Right renal pelvis (tissue), 4 donors: Measurements from ENCODE around the gene BLTP2. TPM values are rescaled to one million over a fixed set of nuclear protein-coding genes. Genes with fewer than 3 reads are reported as not detected.
A peak's percentile ranks its signal among the peaks of the same experiment; 100 is the strongest.
"Not testable (repeated sequence)": the region's sequence is repeated elsewhere in the genome, so short reads cannot be mapped to it uniquely, and the experiment has no call there.

ENCODE experiments used
- DNase-seq, 4 donors: peaks; one replicate each; pipeline ENCODE4 v3.0.0-alpha.2; 2013; ENCODE audit warnings: low read depth in 4 of 4, low spot score in 3 of 4, missing footprints in 1 of 4
- polyA plus RNA-seq, 4 donors: library from polyadenylated mRNA; unstranded; fragments of 120-200 nt; gene quantifications; one replicate each; pipeline ENCODE4 v1.2.1, GENCODE V29; 2013; ENCODE audit not compliant: insufficient read length in 4 of 4

Gene BLTP2
- 10 to 100 TPM; 77.8 to 90.5 (median 81.2) TPM for polyA plus RNA-seq

DNA sequence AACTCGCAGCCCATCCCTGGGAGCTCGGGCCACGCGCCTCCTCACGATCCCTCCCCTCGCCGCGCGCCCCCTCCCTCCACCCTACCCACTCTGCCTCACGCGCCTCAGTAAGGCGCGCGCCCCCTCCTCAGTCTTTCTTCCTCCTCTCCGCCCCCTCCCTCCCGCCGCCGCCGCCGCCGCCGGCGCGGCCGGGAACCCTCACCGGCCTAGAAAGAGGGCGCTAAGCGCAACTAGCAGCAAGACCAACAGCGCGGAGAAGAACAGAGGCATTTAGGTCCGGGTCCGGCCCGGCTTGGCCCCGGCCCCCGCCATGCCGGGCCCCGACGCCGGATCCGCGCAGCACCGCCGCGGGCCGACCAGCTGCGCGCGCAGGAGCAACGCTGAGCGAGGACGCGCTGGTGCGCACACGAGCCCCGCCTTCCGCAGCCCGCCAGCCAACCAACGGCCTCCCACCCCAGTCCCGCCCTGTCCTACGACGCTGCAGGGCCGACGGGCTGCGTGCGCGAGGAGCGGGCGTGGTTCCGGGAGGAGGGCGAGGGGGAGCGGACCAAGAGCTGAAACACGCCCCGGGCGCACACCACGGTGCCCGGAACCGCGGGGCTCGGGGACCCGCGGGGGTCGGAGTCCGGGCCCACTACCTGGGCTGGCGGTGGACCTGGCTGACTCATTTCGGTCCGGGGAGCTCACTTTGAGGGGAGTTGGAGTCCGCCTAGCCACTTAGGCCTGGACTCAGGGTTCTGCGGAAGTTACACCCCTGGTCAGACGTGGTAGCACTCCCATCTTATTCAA lies at the start of gene BLTP2:
Gene BLTP2 (minus strand): TSS at position 372 of the 789 bp plus-strand sequence. CDS start 102 bp downstream, at position 270.
- DNase-seq, result peak; percentile 87 to 90 (median 89)

DNA sequence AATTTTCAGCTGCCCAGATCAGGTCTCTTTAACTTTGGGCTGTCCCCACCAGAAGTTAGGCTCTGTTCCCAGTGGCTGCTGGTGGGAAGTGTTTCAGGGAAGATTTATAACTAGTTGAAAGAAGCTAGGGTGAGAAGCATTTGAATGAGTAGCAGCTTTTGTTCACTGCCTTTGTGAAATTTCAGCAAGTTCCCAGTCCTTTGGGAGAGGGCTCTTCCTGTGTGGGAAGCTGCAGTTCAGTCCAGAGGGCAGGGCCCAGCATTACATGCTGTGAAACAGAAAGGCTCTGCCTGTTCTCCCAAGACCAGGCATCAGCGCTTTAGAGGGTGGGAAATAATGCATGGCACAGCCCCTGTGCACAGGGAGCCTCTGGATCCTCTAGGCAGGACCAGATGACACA lies 48.9 kb upstream of the BLTP2 start:
- no peak for DNase-seq

DNA sequence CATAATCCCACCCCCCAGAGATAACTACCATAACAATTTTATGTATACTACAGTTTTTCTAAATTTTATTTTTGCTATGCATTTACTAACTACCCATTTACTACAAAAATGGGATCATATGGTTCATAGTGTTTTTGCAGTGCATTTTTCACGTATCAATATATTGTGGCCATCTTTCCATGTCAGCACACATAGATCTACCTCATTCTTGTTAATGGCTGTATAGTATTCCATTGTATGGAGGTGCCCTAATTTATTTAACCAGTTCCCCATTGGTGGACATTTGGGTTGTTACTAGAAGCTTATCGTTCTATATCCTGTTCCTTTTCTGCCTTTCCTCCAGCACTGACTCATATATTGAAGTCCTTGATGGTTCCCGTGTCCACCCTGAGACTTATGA lies 44.1 kb upstream of the BLTP2 start:
- no peak for DNase-seq

GRCh38 chr17:28688481-28688880 lies 43.5 kb upstream of the BLTP2 start:
- DNase-seq, result no peak

DNA sequence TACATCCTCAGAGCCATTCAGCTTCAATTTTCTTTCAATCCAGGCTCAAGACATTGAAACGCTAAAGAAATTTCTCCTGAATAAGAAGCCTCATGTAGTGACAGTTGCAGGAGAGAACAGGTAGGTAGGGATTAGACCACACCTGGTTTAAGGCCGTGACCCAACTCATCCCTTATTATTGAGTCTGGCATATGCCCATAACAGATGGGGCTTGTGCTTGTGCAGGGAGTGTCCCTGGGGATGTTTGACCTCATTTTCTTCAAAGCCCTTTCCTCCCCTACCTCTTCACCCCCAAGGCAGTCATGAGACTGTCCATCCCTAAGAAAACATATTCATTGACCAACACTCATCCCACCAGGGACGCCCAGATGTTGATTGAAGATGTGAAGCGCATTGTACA lies 41.3 kb upstream of the BLTP2 start:
- DNase-seq, result no peak

DNA sequence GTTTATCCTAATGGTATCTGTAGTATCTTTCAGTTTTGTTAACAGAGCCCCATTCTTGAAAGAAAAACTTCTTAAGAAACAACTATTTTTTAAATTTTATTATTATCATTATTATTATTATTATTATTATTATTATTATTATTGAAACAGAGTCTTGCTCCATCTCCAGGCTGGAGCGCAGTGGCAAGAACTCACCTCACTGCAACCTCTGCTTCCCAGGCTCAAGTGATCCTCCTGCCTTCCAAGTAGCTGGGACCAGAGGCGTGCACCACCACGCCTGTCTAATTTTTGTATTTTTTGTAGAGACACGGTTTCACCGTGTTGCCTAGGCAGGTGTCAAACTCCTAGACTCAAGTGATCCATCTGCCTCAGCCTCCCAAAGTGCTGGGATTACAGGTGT lies 40.4 kb upstream of the BLTP2 start:
- DNase-seq, result no peak

DNA sequence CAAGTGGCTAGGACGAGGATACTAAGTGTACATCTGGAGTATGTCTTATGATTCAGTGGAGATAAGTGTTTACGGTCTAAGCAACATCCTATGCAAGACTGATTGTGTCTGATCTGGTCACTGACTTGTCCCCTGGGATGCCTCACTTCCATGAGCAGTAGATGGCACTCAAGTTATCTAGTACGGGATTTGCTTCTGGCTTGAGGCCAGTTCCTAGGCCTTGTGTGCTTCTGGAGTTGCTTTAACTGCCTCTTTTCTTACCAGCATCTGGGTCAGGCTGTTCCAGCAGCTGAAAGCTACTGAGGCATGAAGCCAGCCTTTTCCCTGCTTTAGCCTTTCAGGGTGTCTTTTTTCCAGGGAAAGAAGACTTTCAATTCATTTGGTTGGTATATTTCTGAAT lies 40.0 kb upstream of the BLTP2 start:
- peak in 1 of 4 donors; percentile 28 for DNase-seq

- no peak for DNase-seq
These were observed 37.7 kb upstream of the BLTP2 start for GRCh38 chr17:28682655-28683054.

DNA sequence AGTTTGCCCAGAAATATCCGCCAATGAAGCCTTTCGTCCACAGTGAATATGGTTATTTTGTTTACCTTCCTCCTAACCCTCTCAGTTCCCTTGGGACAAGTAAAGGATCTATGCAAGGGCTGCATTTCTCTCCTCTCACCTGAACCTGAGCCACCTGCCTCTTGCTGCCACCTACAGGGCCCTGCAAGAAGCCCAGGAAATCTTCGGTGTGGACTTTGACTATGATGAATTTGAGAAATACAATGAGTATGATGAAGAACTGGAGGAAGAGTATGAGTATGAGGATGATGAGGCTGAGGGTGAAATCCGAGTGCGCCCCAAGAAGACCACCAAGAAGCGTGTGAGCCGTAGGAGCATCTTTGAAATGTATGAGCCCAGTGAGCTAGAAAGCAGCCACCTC lies 31.0 kb upstream of the BLTP2 start:
- no peak for DNase-seq

DNA sequence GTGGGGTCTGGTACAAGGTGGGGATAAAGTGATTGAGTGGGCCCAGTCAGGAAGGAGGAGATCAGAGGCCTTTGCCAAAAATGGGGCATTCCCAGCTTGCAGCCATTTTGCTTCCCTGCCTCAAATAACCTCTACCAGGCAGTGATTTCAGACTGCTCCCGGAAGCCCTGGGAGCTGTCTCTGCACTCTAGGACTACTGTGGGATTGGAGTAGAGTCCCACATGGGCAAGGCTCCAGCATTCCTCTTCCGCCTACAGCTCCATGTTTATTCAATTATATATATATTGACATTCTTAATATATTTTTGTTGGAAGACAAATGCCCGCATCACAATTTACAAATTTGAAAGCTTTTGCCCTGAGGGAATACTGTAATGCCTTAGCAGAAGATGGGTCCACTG lies 30.5 kb upstream of the BLTP2 start:
- no peak for DNase-seq

DNA sequence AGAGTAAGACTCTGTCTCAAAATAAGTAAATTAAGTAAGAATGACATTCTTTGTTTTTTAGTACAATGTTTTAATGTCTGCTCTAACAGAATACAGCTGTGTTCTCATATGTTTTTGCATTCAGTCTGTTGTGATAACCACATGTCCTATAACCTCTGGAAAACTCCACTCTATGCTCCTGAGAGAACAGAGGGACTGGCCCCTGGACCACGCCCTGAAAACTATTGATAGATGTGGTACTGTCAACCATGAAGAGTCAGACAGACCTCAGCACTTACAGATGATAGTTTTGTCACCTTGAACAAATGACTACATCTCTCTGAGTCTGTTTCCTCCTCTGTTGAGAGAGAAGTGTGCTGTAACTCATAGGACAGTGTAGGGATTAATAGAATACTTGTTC lies 25.0 kb upstream of the BLTP2 start:
- no peak for DNase-seq

DNA sequence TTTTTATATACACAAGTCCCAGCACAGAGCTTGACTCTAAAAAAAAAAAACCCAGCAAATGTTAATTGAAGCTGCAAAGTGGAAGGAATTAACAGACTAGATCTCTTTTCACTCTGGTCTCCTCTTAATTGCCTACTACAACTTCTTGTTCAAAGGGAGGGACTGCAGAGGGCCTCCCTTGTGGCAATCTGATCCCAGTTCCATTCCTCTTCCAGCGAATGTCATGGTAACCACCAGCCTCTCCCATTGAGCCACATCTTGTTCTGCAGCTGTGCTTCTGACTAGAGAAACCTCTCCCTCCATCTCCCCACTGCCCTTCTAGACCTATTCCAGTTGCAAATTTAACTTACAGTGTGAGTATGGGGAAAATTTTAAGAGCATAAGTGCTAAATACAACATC lies 22.9 kb upstream of the BLTP2 start:
- no peak for DNase-seq

- DNase-seq, result no peak
These were observed 21.0 kb upstream of the BLTP2 start for GRCh38 chr17:28665994-28666393.

GRCh38 chr17:28663723-28664122 lies 18.8 kb upstream of the BLTP2 start:
- DNase-seq, result no peak

DNA sequence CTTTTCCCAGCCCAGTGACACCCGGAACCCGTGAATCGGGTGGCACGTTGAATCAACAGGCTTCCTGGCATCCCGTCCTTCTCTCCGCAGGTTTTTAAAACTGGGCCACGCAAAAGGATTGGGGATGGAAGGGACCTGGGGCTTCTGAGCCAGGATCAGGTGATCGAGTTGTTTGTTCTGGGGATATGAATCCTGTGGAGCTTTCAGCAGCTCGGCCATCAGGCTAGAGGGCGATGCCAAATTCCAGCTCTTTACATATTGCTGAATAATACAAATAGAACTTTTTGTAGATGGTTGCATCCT lies 17.5 kb upstream of the BLTP2 start:
- DNase-seq, result no peak

GRCh38 chr17:28661635-28662526 lies 16.9 kb upstream of the BLTP2 start, which contains the start of the genes SDF2 and SUPT6H:
TSS of gene SDF2 (minus strand) at chr17:28661906. CDS start at chr17:28661876, 30 bp downstream.
TSS of gene SUPT6H (plus strand) at chr17:28662205. CDS start at chr17:28673402, 11,197 bp downstream.
- peak; percentile 79 to 96 (median 86) for DNase-seq

DNA sequence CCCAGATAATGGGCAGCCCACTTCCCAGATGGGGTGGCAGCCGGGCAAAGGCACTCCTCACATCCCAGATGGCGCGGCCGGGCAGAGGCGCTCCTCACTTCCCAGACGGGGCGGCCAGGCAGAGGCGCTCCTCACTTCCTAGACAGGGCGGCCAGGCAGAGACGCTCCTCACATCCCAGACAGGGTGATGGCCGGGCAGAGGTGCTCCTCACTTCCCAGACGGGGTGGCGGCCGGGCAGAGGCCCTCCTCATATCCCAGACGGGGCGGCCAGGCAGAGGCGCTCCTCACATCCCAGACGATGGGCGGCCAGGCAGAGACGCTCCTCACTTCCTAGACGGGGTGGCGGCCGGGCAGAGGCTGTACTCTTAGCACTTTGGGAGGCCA lies 14.5 kb upstream of the BLTP2 start:
- DNase-seq, result not testable (repeated sequence)

- DNase-seq, result not testable (repeated sequence)
These were observed 14.0 kb upstream of the BLTP2 start for GRCh38 chr17:28658766-28659496.

DNA sequence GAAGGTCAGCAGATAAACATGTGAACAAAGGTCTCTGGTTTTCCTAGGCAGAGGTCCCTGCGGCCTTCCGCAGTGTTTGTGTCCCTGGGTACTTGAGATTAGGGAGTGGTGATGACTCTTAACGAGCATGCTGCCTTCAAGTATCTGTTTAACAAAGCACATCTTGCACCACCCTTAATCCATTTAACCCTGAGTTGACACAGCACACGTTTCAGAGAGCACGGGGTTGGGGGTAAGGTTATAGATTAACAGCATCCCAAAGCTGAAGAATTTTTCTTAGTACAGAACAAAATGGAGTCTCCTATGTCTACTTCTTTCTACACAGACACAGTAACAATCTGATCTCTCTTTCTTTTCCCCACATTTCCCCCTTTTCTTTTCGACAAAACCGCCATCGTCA lies 13.4 kb upstream of the BLTP2 start:
- DNase-seq, result not testable (repeated sequence)

DNA sequence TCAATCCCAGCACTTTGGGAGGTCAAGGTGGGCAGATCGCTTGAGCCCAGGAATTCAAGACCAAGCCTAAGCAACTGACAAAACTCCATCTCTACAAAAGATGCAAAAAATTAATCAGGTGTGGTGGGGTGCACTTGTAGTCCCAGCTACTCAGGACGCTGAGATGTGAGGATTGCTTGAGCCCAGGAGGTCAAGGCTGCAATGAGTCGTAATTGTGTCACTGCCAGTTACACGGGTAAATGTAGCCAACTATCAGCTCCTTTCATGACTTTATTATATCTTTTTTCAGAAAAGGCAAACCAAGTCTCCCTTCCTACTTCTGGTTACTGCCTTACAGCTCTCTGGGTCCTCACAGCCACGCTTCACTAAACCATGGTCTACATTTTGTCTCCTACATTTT lies 12.8 kb upstream of the BLTP2 start:
- no peak for DNase-seq

DNA sequence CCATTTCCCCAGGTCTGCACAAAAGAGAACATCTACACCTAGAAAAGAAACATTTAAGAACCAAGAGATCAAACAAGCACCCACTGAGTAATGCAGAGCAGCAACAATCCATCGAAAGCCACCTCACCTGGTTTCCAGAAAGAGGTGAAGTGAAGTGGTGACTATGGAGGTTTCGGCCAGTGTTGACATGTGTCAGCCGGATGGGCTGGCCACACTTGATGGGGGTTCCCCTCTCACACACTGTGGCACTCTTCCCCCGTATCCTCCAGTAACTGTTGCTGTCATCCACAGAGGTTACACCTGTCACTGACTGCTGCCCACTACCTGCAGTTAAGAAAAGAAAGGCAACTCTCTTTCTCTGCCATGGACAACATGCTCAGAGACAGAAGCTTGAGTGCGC lies 10.2 kb upstream of the BLTP2 start:
- no peak for DNase-seq
